ENCODE measurements around the gene CNPY3.
"Not testable (repeated sequence)": the region's sequence is repeated elsewhere in the genome, so short reads cannot be mapped to it uniquely, and the experiment has no call there.

CNPY3 gene

DNA sequence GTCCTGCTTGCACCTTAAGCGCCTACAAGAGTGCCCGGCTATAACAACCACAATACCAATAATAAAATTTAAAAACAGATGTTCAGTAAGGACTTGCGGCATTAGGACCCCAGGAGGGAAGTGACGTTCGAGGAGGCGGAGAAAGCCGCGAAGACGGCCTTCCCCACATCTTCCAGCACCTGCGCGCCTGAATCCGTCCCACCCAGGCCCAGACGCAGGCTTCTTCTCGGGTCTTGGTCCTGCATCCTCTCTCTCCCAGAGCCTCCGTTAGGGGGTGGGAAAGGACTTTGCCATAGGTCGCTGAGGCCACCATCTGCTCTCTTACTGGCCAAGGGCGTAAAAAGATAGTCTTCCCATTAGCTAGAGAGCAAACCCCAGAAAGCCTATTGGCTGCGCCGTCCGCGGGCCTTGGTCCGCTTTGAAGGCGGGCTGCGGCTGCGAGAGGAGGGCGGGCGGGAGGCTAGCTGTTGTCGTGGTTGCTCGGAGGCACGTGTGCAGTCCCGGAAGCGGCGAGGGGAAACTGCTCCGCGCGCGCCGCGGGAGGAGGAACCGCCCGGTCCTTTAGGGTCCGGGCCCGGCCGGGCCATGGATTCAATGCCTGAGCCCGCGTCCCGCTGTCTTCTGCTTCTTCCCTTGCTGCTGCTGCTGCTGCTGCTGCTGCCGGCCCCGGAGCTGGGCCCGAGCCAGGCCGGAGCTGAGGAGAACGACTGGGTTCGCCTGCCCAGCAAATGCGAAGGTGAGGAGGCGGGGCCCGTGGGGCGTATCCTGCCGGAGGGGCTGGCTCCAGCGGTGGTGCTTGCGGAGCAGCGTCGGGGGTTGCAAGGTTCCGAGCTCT, at the start of gene CNPY3:
TSS of gene CNPY3 (plus strand) at position 495 of the 835 bp plus-strand sequence. CDS start at position 586, 91 bp downstream.
- peak; percentile 91 to 93 for DNase-seq (ENCODE audit: low read depth in 2 of 2)

DNA sequence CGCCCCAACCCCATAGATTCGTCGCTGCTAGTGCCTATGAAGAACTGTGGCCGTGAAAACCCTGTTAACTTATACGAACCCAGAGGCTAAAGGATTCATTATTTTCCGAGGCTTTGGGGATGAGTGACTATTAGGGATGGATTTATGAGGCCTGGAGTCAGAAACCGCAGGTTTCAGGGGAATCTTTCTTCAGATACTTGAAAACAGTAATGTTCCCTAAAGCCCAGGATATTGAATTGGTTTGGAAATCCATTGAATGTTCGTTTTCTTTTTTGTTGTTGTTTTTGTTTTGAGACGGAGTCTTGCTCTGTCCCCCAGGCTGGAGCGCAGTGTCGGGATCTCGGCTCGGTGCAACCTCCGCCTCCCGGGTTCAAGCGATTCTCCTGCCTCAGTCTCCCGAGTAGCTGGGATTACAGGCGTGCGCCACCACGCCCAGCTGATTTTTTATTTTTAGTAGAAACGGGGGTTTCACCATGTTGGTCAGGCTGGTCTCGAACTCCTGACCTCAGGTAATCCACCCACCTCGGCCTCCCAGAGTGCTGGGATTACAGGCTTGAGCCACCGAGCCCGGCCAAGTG, 49.0 kb upstream of the CNPY3 start:
- DNase-seq (ENCODE audit: low read depth in 2 of 2), result not testable (repeated sequence)

GRCh38 chr6:42880871-42881270, 48.4 kb upstream of the CNPY3 start:
- DNase-seq (ENCODE audit: low read depth in 2 of 2), result not testable (repeated sequence)

- DNase-seq (ENCODE audit: low read depth in 2 of 2), result no peak
Measured at GRCh38 chr6:42885702-42886101, 43.6 kb upstream of the CNPY3 start.

- not testable (repeated sequence) for DNase-seq (ENCODE audit: low read depth in 2 of 2)
Measured at GRCh38 chr6:42888201-42888600, 41.1 kb upstream of the CNPY3 start.

GRCh38 chr6:42889815-42890214, 39.5 kb upstream of the CNPY3 start:
- no peak for DNase-seq (ENCODE audit: low read depth in 2 of 2)

GRCh38 chr6:42890311-42891198, 38.7 kb upstream of the CNPY3 start:
- peak; percentile 88 to 90 for DNase-seq (ENCODE audit: low read depth in 2 of 2)

GRCh38 chr6:42891199-42891722, 38.0 kb upstream of the CNPY3 start:
- DNase-seq (ENCODE audit: low read depth in 2 of 2), result no peak

- DNase-seq (ENCODE audit: low read depth in 2 of 2), result not testable (repeated sequence)
Measured at GRCh38 chr6:42894041-42894828, 35.0 kb upstream of the CNPY3 start.

DNA sequence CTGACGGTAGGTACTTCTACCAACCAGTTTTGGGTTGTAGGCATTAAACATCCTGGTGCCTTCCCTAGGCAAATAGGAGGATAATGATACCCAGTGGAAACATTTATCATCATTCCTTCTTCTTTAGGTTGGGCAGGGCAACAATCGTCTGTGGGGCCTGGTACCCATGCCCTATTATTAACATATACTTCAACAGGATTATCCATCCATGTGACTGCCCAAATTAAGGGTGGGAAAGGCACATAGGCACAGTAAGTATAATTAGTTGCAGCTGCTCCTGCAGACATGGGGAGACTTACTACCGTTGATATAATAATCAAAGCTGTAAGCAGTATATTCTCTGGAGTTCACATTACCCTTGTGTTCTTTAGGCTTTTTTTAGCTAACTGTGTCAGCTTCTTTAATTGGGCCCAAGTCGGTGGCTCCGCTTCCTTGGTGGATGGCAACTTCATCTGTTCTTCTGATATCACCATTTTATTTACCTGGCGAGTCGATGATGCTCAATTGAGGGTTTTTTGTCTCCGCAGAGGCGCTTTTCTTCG, 33.0 kb upstream of the CNPY3 start:
- DNase-seq (ENCODE audit: low read depth in 2 of 2), result no peak

- DNase-seq (ENCODE audit: low read depth in 2 of 2), result peak; percentile 28 to 62
Measured at GRCh38 chr6:42898891-42899361, 30.4 kb upstream of the CNPY3 start.

DNA sequence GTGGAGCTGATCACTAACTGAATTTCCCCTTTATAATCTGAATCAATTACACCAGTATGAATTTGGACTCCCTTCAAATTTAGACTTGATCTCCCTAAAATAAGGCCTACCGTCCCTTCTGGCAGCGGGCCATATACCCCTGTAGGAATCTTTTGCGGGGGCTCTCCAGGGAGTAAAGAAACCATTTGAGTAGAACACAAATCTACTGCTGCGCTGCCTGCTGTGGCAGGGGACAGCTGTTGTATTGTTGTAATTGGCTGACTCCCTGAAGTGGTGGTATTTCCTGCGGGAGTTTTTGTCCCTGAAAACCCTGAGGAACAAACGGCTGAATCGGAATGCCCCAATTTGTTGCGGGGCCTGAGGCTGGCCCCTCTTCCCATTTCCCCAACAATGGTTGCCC, 29.4 kb upstream of the CNPY3 start:
- DNase-seq (ENCODE audit: low read depth in 2 of 2), result no peak

DNA sequence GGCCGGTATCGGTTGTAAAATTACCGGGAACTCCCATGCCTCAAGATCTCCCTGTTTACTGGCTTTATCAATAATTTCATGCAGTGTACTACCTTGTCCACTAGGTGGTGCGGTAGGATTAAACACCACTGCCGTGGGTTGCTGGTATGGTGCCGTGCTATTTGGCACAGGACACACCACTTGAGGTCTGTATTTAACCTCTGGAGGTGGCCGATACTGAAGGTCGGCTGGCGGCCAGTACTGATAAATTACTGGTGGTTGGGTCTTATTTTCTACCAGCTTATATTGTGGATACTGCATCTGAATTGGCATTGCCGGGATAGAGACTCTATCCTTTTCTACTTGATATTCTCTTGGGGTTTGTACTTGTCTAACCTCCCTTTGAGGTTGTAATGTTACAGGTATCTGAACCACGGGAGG, 27.7 kb upstream of the CNPY3 start:
- DNase-seq (ENCODE audit: low read depth in 2 of 2), result peak; percentile 51 to 56

GRCh38 chr6:42902429-42903263, 26.6 kb upstream of the CNPY3 start:
- DNase-seq (ENCODE audit: low read depth in 2 of 2), result not testable (repeated sequence)

DNA sequence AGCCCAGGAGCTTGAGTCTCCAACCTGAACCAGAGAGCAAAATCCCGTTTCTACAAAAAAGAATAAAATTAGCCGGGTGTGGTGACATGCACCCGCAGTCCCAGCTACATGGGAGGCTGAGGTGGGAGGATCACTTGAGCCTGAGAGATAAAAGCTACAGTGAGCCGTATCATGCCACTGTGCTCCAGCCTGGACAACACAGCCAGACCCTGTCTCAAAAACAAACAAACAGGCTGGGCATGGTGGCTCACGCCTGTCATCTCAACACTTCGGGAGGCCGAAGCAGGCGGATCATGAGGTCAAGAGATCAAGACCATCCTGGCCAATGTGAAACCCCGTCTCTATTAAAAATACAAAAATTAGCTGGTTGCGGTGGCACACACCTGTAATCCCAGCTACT, 24.8 kb upstream of the CNPY3 start:
- no peak for DNase-seq (ENCODE audit: low read depth in 2 of 2)

DNA sequence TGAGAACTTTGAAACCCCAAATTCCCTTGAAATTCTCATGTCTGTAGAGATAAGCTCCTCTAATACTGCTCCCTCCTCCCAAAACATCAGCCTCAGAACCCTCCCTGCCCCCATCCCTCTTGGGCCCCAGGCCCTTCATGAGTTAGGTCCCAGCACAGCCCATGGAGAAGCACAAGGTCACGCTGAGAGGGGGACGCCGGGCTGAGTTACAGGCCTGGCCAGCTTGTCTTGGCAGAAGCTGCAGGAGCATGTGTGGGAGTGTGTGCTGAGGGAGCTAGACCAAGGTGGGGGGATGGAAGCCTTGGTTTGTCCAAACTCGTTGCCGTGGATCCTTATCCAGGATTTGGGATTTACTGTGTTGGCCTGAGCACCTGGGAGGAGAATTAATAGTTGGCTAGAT, 21.9 kb upstream of the CNPY3 start:
- DNase-seq (ENCODE audit: low read depth in 2 of 2), result no peak

DNA sequence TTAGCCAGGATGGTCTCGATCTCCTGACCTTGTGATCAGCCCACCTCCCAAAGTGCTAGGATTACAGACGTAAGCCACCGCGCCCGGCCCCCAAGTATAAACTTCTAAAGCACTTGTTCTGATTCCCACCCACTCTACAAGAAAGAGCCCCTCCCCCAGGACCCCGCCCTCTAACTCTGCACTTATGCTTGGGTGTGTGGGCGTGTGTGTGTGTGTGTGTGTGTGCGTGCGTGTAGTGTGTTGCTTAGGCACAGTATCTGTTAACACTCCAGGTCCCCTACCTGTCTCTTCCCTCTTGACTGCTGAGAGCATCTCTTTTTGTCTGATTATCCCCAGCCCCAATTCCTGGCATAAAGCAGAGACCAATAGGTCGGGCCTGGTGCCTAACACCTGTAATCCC, 19.4 kb upstream of the CNPY3 start:
- no peak for DNase-seq (ENCODE audit: low read depth in 2 of 2)

GRCh38 chr6:42911171-42912021, 17.9 kb upstream of the CNPY3 start:
- DNase-seq (ENCODE audit: low read depth in 2 of 2), result no peak

DNA sequence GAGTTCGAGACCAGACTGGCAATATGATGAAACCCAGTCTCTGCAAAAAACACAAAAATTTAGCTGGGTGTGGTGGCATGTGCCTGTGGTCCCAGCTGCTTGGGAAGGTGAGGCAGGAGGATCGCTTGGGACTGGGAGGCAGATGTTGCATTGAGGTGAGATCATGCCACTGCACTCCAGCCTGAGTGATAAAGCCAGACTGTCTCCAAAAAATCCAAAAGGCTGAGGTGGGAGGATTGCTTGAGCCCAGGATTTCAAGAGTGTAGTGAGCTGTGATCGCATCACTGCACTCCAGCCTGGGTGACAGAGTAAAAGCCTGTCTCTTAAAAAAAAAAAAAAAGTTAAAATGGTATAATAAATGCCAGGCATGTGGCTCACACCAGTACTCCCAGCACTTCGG, 14.7 kb upstream of the CNPY3 start:
- DNase-seq (ENCODE audit: low read depth in 2 of 2), result no peak
